ENCODE results near the gene LRRC10B.

GRCh38 chr11:61522881-61523280 lies 14.3 kb downstream of the LRRC10B start:
- TF ChIP-seq YY1 (IDR thresholded peaks at IDR 0.05; ENCODE audit: insufficient read depth, insufficient read length) = no peak
- no peak for TF ChIP-seq SUZ12 (IDR thresholded peaks at IDR 0.05; ENCODE audit: extremely low read depth, insufficient read depth, insufficient read length)
- no peak for TF ChIP-seq ZNF274 (IDR thresholded peaks at IDR 0.05; ENCODE audit: low read depth, low read length)
